Measurements from ENCODE around the gene RAPGEF3.

- TF ChIP-seq CTCF (IDR thresholded peaks at IDR 0.05 in 4 of 5, conservative IDR thresholded peaks at IDR 0.05 in 1 of 5) (no peak), POLR2A (IDR thresholded peaks at IDR 0.05) (no peak)
Measured at GRCh38 chr12:47714826-47715386, 43.8 kb downstream of the RAPGEF3 start.
